ENCODE data around the gene DHCR7.
A peak's percentile ranks its signal among the peaks of the same experiment; 100 is the strongest.

Gene DHCR7

DNA sequence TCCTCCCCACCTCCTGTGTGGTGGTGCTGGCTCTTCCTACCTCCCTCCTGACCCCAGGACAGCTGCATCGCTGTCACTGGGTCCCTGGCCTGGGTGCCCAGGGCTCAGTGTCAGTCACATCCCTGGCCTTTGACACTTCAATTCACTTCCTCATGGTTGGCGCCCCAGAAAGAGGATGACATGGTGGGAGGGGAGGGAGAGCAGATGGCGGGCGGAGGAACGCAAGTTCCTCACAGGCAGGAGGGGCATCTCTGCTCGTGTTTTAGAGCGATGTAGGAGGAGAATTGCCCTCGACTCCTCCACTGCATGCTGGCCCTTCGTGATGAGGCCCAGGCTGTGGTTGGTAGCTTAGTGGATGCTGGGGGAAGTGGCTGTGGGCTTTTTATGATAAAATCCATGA lies 43.7 kb upstream of the DHCR7 start:
- DNase-seq (ENCODE audit: low read depth in 1 of 2, low spot score in 1 of 2), result no peak
- H3K27ac ChIP-seq (replicated peaks), result no peak overlapping the region
- H3K27me3 ChIP-seq (ENCODE audit: insufficient read depth, poor library complexity, severe bottlenecking), result no peaks in the 10 kb centered on the region
- TF ChIP-seq, protein P1, sequence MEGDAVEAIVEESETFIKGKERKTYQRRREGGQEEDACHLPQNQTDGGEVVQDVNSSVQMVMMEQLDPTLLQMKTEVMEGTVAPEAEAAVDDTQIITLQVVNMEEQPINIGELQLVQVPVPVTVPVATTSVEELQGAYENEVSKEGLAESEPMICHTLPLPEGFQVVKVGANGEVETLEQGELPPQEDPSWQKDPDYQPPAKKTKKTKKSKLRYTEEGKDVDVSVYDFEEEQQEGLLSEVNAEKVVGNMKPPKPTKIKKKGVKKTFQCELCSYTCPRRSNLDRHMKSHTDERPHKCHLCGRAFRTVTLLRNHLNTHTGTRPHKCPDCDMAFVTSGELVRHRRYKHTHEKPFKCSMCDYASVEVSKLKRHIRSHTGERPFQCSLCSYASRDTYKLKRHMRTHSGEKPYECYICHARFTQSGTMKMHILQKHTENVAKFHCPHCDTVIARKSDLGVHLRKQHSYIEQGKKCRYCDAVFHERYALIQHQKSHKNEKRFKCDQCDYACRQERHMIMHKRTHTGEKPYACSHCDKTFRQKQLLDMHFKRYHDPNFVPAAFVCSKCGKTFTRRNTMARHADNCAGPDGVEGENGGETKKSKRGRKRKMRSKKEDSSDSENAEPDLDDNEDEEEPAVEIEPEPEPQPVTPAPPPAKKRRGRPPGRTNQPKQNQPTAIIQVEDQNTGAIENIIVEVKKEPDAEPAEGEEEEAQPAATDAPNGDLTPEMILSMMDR (IDR thresholded peaks at IDR 0.05; ENCODE audit: insufficient read depth, low read length), result no peak
- peak; percentile 6; the same call in 1 of the 2 replicates for TF ChIP-seq SPI1 (IDR thresholded peaks at IDR 0.05; ENCODE audit: borderline replicate concordance, low read depth)
- no peak for TF ChIP-seq POLR2AphosphoS5 (IDR thresholded peaks at IDR 0.05; ENCODE audit: low read depth)
- TF ChIP-seq, protein P2, sequence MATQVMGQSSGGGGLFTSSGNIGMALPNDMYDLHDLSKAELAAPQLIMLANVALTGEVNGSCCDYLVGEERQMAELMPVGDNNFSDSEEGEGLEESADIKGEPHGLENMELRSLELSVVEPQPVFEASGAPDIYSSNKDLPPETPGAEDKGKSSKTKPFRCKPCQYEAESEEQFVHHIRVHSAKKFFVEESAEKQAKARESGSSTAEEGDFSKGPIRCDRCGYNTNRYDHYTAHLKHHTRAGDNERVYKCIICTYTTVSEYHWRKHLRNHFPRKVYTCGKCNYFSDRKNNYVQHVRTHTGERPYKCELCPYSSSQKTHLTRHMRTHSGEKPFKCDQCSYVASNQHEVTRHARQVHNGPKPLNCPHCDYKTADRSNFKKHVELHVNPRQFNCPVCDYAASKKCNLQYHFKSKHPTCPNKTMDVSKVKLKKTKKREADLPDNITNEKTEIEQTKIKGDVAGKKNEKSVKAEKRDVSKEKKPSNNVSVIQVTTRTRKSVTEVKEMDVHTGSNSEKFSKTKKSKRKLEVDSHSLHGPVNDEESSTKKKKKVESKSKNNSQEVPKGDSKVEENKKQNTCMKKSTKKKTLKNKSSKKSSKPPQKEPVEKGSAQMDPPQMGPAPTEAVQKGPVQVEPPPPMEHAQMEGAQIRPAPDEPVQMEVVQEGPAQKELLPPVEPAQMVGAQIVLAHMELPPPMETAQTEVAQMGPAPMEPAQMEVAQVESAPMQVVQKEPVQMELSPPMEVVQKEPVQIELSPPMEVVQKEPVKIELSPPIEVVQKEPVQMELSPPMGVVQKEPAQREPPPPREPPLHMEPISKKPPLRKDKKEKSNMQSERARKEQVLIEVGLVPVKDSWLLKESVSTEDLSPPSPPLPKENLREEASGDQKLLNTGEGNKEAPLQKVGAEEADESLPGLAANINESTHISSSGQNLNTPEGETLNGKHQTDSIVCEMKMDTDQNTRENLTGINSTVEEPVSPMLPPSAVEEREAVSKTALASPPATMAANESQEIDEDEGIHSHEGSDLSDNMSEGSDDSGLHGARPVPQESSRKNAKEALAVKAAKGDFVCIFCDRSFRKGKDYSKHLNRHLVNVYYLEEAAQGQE (IDR thresholded peaks at IDR 0.05; ENCODE audit: insufficient replicate concordance, low read depth), result no peak
- H3K4me3 ChIP-seq (replicated peaks; ENCODE audit: insufficient read depth, low read length), result no peak overlapping the region

DNA sequence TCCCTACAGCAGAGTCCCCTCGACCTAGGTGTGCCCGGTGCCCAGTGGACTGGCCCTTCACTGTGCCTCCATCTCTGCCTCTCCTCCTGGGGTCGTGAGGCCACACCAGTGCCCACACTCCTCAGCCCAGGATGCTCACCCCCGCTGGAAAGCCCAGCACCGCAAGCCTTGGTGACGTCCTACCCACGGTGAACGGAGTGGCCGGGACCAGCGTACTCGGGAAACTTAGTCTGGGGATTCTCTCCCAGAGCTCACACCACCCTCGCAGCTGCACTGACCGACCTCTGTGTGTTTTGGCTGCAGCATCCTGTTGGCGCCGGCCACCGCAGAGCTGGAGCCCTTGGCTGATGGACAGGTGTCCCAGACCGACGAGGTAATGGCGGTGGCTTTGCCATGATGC lies 43.3 kb upstream of the DHCR7 start:
- Histone ChIP-seq H3K27ac (replicated peaks) (no peak overlapping the region), H3K27me3 (ENCODE audit: insufficient read depth, poor library complexity, severe bottlenecking) (no peaks in the 10 kb centered on the region), H3K4me3 (replicated peaks; ENCODE audit: insufficient read depth, low read length) (no peak overlapping the region)
- no peak for TF ChIP-seq SPI1 (IDR thresholded peaks at IDR 0.05; ENCODE audit: borderline replicate concordance, low read depth)
- TF ChIP-seq GABPA (IDR thresholded peaks at IDR 0.05; ENCODE audit: low read depth), result no peak
- TF ChIP-seq, protein P1 (IDR thresholded peaks at IDR 0.05; ENCODE audit: insufficient read depth, low read length), result no peak
- TF ChIP-seq POLR2AphosphoS5 (IDR thresholded peaks at IDR 0.05; ENCODE audit: low read depth), result no peak
- TF ChIP-seq, protein P2 (IDR thresholded peaks at IDR 0.05; ENCODE audit: insufficient replicate concordance, low read depth), result no peak
- no peak for DNase-seq (ENCODE audit: low read depth in 1 of 2, low spot score in 1 of 2)

DNA sequence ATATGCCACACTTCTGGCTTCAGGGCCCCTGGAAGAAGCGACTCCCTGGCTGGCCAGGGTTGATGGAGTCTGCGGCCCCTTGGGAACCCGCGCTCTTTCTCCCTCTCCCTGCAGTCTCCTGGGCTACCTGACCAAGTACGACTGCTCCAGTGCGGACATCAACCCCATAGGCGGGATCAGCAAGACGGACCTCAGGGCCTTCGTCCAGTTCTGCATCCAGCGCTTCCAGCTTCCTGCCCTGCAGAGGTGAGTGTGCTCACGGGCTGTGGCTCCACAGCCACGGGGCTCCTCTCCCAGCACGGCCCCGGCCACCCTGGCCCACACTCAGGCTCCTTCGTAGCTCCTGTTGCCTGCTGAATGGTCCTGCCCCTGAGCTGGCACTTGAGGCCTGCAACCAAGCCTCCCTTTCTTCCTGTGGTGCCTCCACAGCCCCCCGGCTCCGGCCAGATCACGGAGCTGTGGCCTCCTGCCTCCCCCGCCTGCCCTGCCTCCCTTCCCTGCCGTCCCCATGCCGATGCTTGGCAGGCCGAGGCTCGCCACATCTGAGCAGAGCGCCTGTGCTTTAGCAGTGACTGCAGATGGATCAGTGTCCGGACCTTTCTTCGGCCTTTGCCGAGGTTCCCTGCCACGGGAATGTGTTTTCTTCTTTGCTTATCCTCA lies 42.7 kb upstream of the DHCR7 start:
- DNase-seq (ENCODE audit: low read depth in 1 of 2, low spot score in 1 of 2), result no peak
- TF ChIP-seq SPI1 (IDR thresholded peaks at IDR 0.05; ENCODE audit: borderline replicate concordance, low read depth) (no peak), GABPA (IDR thresholded peaks at IDR 0.05; ENCODE audit: low read depth) (no peak), POLR2AphosphoS5 (IDR thresholded peaks at IDR 0.05; ENCODE audit: low read depth) (no peak)
- TF ChIP-seq, protein P2 (IDR thresholded peaks at IDR 0.05; ENCODE audit: insufficient replicate concordance, low read depth), result no peak
- TF ChIP-seq, protein P1 (IDR thresholded peaks at IDR 0.05; ENCODE audit: insufficient read depth, low read length), result no peak
- Histone ChIP-seq H3K27me3 (ENCODE audit: insufficient read depth, poor library complexity, severe bottlenecking) (no peaks in the 10 kb centered on the region), H3K27ac (replicated peaks) (no peak overlapping the region), H3K4me3 (replicated peaks; ENCODE audit: insufficient read depth, low read length) (no peak overlapping the region)
